SH-SY5Y (cell line): ENCODE measurements around the gene TTLL8.

Source experiments
- GATA2 ChIP-seq: IDR thresholded peaks from 2 replicates; pipeline ENCODE4 v1.6.1; 2011; ENCODE audit warnings: mild to moderate bottlenecking, low read depth, low read length
- GATA3 ChIP-seq: IDR thresholded peaks from 2 replicates; pipeline ENCODE4 v1.6.1; 2011; ENCODE audit warnings: low read depth, mild to moderate bottlenecking, low read length, moderate library complexity

Gene TTLL8

GRCh38 chr22:49976439-49977175 lies 81.5 kb downstream of the TTLL8 start:
- no peak for TF ChIP-seq GATA2
- no peak for TF ChIP-seq GATA3

DNA sequence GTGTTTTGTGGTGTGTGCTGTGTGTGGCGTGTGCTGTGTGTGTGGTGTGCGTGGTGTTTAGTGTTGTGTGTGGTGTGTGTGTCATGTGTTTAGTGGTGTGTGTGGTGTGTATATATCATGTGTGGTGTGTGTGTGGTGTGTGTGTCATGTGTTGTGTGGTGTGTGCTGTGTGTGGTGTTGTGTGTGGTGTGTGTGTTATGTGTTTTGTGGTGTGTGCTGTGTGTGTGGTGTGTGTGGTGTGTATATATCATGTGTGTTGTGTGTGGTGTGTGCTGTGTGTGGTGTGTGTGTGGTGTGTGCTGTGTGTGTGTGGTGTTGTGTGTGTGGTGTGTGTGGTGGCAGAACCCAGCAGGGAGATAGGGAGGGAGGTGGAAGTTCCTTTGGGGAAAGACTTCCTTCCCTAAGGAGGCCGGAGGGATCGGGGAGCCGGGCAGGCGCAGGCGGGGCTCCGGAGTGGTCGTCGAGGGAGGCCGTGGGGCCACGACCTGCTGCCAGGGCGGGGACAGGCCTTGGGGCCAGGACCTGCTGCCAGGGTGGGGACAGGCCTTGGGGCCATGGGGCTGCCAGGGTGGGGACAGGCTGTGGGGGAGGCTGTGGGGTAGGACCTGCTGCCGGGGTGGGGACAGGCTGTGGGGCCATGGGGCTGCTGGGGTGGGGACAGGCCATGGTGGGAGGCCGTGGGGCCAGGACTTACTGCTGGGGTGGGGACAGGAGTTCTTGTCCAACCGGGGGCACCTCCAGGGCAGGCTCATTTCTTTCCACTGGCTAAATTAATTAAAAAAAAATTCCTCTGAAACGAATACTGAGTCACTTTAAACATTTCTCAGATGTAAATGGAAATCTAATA lies 82.3 kb downstream of the TTLL8 start:
- TF ChIP-seq GATA2 (no peak), GATA3 (no peak)

GRCh38 chr22:49973018-49973961 lies 84.8 kb downstream of the TTLL8 start:
- TF ChIP-seq GATA2, result no peak
- TF ChIP-seq GATA3, result no peak

DNA sequence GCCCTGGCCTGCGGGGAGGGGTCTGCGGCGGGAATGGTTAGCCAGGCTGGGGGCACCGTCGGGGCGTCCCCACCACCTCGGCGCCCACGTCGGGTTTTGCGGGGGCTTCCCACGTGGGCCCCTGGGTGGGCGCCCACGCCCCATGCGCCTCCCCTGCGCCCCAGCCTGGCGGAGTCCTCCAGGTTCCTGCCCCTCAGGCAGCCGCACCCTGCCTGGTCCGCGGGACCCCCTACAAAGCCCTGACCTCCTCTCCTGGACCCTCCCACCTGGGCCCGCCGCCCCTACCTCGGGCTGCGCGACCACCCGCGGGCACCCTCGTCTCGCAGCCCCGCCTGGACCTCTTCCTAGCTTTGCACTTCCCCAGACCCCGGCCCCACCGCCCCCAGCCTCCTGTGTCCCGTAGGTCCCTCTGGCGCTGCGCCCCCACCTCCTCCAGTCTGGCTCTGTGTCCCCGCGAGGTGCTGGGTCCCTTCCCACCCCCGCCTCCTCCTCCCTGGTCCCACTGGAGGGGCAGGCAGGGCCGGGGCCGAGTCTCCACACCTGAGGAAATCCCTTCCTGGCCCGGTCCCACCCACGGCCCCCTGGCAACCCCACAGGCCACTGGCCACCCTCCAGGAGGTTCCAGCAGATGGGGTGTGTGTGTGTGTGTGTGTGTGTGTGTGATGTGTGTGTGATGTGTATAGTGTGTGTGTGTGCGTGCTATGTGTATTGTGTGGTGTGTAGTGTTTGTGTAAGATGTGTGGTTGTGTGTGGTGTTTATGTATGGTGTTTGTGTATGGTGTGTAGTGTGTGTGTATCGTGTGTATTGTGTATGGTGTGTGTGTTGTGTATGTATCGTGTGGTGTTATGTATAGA lies 85.7 kb downstream of the TTLL8 start:
- TF ChIP-seq GATA3, result no peak
- no peak for TF ChIP-seq GATA2

GRCh38 chr22:49971232-49972162 lies 86.6 kb downstream of the TTLL8 start:
- TF ChIP-seq GATA2, result no peak
- TF ChIP-seq GATA3, result no peak

GRCh38 chr22:49970528-49971231 lies 87.4 kb downstream of the TTLL8 start:
- no peak for TF ChIP-seq GATA3
- TF ChIP-seq GATA2, result no peak

DNA sequence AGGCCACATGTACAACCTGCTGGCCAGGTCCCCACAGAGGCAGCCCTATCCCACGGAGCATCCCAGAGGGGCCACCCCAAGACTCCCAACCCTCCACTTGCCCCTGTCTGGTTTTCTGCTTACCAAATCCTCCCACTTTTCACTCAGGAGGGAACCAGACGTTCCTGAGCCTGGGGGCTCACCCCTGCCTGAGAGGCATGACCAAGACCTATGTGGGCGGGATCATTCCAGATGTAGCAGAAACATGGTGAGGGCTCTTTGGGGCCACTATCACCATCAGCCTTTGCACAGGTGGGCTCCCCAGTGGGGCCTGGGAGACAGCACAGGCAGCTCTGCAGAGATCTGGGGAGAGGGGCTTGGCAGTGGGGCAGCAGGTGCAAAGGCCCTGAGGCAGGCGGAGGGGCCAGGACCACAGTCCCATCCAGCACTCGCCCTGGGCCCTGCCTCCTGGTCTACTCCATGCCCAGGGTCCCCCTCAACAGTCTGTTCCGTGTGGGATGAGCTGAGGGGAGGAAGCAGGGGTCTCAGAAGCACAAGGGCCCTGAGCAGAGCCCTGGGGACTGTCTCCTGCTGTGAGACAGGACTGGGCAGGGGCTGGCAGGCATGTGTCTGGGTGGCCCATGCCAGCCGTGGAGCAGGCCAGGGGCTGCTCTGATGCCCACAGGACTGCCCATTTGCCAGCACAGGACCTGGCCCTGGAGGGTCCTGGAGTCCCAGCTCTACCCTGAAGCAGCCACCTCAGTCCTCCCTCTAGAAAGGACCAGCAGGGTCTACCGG lies 88.2 kb downstream of the TTLL8 start:
- TF ChIP-seq GATA2 (no peak), GATA3 (no peak)

DNA sequence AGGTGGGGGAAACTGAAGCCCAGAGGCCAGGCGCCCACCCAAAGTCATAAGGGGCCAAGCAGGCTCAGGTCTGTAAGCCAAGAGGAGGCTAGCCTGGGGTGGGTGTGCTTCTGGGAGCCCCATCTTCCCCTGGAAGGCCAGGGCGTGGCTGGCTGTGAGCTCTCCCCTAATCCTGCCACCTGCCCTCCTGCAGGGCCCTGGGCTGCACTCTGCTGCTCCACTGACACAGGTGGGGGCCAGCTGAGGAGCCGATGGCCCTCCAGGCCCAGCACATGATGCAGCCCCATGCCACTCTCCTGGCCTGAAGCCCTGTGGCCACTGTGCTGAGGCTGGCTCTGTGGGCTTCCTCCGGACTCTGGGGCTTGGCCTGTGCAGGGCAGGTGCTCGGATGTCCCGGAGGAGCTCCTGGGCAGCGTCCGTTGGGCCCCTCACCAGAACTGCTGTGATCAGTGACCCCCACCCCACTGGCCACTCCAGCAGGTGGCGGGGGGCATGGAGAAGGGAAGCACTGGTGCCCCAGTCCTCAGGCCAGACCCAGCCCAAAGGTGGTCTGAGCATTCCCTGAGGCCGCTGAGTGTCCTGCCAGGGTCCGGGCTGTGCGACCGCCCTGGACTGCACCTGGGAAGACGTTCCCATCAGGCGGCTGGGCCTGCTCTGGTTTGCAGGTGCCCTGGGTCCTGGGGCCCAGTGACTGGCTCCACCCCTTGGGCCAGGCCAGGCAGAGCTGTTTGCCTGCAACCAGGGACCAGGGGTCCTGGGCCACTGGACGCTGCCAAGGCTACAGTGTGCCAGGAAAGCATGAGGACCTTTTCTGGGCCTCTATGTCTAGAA lies 89.1 kb downstream of the TTLL8 start:
- TF ChIP-seq GATA3 (no peak), GATA2 (no peak)
